Suppressor macrophage treated with lipopolysaccharide for 1 hour (primary cell): ENCODE results near the gene GFRA1.

Source experiments
- DNase-seq, 3 donors: peaks; one replicate each; pipeline ENCODE4 v3.0.0-alpha.2; 2020 to 2022

The GFRA1 gene

DNA sequence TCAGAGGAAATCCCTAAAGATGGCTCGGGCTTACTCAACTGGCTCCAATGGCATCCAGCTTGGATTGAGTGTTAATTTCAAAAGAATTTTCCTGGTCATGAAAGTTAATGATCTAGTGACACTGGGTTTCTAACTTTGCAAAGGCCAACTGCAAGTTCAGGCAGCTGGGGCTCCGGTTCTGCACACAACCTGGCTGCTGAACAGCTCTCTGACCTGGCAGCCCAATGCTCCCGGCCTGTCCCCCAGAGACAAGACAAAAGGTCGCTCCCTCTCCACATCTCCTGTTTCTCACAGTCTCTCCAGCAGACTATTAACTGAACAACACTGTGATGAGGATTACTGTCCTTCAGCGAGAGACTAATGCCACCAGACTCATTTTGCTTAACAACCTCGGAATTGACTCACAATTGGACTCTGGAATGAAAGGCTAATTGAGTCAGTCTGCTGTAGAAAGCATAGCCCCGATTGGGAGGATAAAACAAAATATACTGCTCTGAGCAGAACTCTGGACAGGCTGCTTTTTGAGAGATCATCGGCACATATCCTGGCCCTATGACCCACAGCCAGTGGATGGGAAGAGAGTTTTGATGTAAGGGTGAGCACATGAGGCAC lies 174.5 kb downstream of the GFRA1 start:
- DNase-seq = no peak

GRCh38 chr10:116097239-116097784 lies 175.7 kb downstream of the GFRA1 start:
- no peak for DNase-seq

GRCh38 chr10:116096526-116096925 lies 176.5 kb downstream of the GFRA1 start:
- DNase-seq = no peak

DNA sequence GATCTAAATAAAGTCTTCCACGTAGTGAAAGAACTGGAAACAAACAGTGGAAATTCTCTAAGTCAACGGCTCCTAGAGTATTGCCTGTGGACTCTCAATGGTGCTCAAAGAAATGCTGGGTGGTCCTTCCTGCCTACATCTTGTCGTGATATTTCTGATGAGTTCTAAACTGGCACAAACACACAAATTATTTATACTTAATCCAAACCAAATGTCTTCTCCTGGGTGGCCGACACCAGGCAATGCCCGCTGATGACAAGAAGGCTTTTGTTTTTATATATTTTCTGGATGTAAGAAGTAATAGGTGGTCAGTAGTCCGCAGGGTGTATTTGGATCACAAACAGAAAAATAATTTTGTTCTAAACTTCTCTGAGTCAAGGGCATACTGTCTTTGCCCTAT lies 178.7 kb downstream of the GFRA1 start:
- DNase-seq = no peak

GRCh38 chr10:116093031-116093430 lies 180.0 kb downstream of the GFRA1 start:
- no peak for DNase-seq

GRCh38 chr10:116088985-116089384 lies 184.0 kb downstream of the GFRA1 start:
- no peak for DNase-seq

DNA sequence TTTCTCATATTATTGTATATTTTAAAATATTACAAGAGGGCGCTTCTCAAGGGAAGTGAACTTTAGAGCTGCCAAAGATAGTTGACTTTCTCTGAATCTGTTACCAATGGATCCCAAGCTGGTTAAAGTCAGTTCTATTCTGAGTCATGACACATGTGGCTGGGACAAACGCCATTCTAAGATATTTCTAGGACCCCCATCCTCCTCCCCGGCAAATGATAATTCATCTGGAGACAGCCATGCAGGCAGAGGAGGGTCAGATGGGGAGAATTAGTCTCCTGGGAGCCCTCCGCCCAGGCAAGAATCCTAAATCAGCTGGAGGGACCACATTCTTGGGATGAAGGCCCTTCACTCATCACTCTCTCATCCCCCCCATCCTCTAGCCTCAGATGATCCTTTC lies 187.7 kb downstream of the GFRA1 start:
- no peak for DNase-seq

DNA sequence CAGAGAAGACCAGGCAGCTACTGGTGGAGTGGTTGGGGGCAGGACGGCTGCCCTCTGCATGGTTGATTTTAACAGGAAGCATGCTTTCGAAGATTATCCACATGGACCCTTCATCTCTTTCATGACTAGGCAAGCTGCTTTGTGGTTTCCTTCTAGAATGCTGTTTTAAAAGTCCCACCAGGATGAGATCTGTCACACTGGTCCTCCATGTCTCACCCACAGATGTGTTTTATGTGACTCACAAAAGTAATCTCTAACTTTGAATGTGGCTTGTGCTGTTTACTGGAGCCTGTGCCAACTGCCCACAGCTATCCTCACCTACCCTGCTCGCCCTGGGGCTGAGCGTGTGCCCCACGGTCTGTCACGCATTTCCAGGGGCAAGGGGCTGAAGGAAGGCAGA lies 188.8 kb downstream of the GFRA1 start:
- DNase-seq = no peak

GRCh38 chr10:116083226-116083762 lies 189.7 kb downstream of the GFRA1 start:
- DNase-seq = no peak

- no peak for DNase-seq
These were observed 190.2 kb downstream of the GFRA1 start for GRCh38 chr10:116082762-116083161.

DNA sequence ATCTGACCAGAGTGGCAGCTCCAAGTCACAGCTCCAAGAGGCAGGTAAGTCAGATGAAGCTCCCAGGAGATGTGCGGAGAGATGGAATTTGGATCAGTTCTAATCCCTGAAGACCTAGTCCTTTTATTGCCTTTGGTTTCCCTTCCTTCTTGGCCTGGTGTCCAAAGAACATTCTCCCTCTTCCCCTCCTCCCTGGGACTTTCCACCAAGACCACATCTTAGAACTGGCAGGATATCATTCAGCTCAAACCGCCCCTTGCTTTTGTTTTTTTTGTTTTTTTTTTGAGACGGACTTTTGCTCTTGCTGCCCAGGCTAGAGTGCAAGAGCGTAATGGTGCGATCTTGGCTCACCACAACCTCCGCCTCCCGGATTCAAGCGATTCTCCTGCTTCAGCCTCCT lies 190.8 kb downstream of the GFRA1 start:
- DNase-seq = no peak

DNA sequence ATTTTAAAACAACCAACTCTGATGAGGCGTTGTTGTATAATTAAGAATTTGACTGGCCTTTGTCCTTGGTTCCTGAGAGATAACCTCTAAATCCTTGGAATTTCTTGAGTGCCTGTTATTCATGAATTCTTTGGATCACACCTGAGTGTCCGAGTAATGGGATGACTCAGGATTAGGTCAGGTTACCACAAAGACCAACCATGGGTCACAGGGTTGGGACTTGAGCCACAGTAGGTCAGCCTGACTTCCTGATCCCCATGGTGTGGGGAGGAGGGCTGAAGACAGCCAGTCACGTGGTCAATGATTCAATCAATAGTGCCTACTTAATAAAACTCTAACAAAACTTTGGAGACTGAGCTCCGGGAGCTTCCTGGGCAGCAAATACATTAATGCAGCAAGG lies 192.5 kb downstream of the GFRA1 start:
- DNase-seq = no peak

DNA sequence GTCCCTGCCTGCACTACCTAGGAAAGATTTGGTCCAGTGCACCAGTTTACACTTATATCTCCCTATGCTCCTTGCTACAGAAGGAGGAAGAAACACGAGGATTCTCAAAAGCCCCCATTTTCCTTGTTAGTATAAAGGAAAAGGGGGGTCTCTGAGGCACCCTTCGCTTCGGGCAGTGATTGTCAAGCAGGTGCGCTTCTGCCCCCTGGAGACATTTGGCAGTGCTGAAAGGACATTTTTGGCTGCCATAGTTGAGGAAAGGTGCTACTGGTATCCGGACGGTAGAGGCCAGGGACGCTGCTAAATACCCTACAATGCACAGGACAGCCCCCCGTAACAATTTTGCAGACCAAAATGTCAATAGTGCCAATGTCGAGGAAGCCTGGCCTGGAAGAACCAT lies 193.7 kb downstream of the GFRA1 start:
- no peak for DNase-seq

DNA sequence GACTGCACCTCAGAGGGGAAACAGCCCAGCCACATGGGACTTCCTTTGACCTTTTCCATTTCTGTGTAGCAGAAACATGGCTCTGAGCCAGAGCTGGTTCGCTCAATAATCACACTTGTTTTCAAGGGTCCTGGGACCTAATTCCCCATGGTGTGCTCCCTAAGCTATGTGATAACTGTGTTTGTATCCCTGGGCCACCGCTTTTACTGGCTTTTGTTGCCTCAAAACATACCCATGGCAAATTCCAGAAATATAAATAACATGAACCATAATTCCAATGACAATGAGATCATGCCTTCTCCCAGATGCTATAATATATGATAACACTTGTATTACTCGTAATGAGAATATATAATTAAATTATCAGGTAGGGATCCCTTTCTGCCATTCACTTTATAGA lies 196.4 kb downstream of the GFRA1 start:
- DNase-seq = no peak

- DNase-seq = no peak
These were observed 199.5 kb downstream of the GFRA1 start for GRCh38 chr10:116073510-116073909.

- no peak for DNase-seq
These were observed 200.0 kb downstream of the GFRA1 start for GRCh38 chr10:116073001-116073400.

- DNase-seq = no peak
These were observed 201.4 kb downstream of the GFRA1 start for GRCh38 chr10:116071453-116072148.

DNA sequence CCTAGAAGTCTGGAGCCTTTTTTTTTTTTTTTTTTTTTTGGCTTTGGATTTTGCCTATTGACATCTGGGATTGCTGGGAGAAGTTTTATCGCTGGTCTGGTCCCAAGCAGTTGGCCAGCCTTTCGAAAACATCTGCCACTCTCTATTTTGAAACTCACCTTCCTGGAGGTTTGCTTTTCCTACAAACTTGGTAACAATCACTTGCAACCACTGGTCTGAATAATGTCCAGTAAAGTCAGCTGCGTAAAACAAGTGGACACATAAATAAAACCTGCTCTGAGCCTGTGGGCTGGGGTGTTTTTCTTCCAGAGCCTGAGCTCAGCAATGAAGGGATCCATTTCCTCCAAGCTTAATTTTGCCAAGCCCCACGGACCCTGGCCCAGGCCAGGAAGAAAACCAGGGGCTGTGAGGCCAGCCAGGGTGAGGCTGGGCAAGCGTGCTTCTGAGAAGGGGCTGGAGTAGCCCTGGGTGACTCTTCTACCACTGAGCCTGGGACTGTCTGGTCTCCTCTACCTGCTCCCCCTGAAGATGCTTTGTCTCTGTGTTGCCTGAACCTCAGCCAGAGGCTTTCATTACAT lies 202.2 kb downstream of the GFRA1 start:
- DNase-seq = no peak

- no peak for DNase-seq
These were observed 203.2 kb downstream of the GFRA1 start for GRCh38 chr10:116069856-116070255.

- no peak for DNase-seq
These were observed 205.2 kb downstream of the GFRA1 start for GRCh38 chr10:116067825-116068224.

- DNase-seq = no peak
These were observed 209.9 kb downstream of the GFRA1 start for GRCh38 chr10:116063107-116063506.

DNA sequence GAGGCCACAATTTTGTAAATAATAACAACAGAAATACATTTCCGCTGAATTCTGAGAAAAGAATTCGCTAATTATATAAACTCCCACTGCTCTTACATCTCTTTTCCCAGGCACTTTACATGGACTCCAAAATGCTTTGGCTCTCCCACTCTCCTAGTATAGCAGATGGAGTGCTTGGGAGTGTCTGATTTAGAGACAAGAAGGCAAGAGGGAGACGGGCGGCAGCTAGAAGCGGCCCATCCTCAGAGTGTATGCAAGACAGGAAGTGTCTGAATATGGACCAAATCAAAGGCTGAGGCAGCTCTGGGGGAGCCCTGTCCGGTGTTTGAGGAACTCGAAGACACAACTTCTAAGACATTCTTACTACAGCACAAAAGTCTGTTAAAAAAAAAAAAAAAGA lies 212.1 kb downstream of the GFRA1 start:
- DNase-seq = no peak

DNA sequence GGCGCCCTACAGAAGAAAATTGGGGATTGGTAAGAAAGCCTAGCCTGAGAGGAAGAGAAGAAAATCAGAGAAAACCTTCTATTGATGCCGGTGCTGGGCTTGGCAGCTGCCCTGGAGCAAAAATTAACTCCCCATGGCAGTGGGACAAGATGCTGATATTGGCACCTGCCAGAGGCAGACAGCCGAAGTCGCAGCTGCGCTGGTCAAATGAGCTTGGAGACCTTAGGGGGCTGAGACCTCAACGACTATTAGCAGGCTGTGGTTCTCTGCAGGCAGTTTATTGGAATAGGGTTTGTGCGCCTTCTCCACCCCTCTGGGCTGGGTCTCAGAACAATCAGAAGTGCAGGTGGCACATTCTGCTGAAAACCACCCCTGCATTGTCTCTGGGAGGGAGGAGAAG lies 213.7 kb downstream of the GFRA1 start:
- no peak for DNase-seq
